Measurements from ENCODE around the gene C19orf38.
"Not testable (repeated sequence)": the region's sequence is repeated elsewhere in the genome, so short reads cannot be mapped to it uniquely, and the experiment has no call there.

Gene C19orf38

DNA sequence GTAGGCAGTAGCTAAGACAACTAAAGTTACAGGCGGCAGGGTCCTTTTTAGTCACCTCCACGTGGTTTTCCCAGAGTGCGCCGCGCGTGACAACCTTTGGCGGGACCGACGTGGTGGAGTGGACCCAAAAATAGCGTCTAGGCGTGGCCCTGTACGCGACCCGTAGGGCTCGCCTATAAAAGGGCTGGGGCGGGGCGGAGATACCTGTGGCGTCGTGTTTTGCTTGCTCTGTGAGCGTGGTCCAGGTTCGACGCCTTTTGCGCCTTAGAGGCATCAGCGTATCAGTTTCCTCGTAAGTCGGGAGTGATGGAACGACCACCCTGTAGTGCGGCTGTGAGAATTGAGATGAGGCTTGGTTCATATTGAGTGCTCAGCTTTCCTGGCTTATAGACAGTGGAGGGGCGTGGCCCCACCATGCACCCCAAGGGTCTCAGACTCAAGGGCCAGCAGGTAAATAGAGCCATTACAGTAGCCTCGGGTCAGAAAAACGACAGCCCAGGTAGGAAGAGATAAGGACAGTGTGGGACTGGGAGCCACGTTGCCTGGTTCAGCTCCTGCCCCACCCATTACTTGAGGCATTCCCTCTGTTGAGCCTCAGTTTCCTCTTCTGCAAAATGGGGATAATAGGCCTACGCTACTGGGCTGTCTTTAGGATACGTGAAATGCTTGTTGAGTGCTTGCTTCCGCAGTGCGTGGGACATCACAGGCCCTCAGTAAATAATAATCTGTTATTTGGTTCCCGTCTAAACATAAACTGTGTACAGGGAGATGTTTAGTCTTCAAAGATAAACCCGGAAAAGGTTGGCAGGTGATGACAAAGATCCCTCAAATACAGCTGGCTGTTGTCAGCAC, 11.5 kb upstream of the C19orf38 start:
- Histone ChIP-seq H3K4me1 (ENCODE audit: control insufficient read depth, low read depth, low read length) (no peaks in the 10 kb centered on the region), H3K36me3 (ENCODE audit: control insufficient read depth, low read depth, low read length) (peaks cover 16% of the 10 kb centered on the region), H3K9me3 (ENCODE audit: control insufficient read depth, low read depth, low read length) (no peaks in the 10 kb centered on the region), H3K27ac (ENCODE audit: low read length) (peak overlapping the region; percentile 85), H3K4me3 (ENCODE audit: low read length) (peak overlapping the region; percentile 85), H3K9ac (ENCODE audit: low read length) (peak overlapping the region; percentile 92), H3K27me3 (ENCODE audit: control insufficient read depth, insufficient read depth, low read length) (peaks cover 4% of the 10 kb centered on the region)

DNA sequence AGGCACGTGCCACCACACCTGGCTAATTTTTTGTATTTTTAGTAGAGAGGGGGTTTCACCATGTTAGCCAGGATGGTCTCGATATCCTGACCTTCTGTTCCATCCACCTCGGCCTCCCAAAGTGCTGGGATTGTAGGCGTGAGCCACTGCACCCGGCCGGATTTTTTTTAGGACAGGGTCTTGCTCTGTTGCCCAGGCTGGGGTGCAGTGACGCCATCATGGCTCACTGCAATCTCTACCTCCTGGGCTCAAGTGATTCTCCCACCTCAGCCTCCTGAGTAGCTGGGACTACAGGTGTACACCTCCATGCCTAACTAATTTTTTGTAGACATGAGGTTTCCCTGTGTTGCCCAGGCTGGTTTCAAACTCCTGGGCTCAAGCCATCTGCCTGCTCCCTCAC, 10.6 kb upstream of the C19orf38 start:
- peaks cover 11% of the 10 kb centered on the region for H3K36me3 ChIP-seq (ENCODE audit: control insufficient read depth, low read depth, low read length)
- H3K9ac ChIP-seq (ENCODE audit: low read length); H3K9me3 ChIP-seq (ENCODE audit: control insufficient read depth, low read depth, low read length); H3K27ac ChIP-seq (ENCODE audit: low read length); H3K4me1 ChIP-seq (ENCODE audit: control insufficient read depth, low read depth, low read length); H3K4me3 ChIP-seq (ENCODE audit: low read length); H3K27me3 ChIP-seq (ENCODE audit: control insufficient read depth, insufficient read depth, low read length): not testable (repeated sequence)

DNA sequence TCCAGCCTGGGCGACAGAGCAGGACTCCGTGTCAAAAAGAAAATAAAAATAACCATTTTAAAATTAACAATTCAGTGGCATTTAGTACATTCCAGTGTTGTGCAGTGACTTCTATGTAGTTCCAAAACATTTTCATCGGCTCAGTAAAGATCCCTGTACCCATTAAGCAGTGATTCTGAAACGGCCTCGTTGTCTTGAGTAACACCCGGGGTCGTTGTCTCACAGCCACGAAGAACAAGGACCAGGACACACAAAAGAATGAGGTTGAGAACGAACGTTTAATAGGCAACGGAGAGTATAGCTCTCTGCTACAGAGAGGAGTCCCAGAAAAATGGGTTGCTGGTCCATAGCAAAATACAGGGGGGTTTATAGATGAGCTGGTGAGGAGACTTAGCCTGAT, 9.8 kb upstream of the C19orf38 start:
- H3K9ac ChIP-seq (ENCODE audit: low read length), result no peak overlapping the region
- no peaks in the 10 kb centered on the region for H3K4me1 ChIP-seq (ENCODE audit: control insufficient read depth, low read depth, low read length)
- no peak overlapping the region for H3K27ac ChIP-seq (ENCODE audit: low read length)
- no peak overlapping the region for H3K4me3 ChIP-seq (ENCODE audit: low read length)
- no peaks in the 10 kb centered on the region for H3K9me3 ChIP-seq (ENCODE audit: control insufficient read depth, low read depth, low read length)
- peaks cover 4% of the 10 kb centered on the region for H3K36me3 ChIP-seq (ENCODE audit: control insufficient read depth, low read depth, low read length)
- H3K27me3 ChIP-seq (ENCODE audit: control insufficient read depth, insufficient read depth, low read length), result peaks cover 4% of the 10 kb centered on the region

DNA sequence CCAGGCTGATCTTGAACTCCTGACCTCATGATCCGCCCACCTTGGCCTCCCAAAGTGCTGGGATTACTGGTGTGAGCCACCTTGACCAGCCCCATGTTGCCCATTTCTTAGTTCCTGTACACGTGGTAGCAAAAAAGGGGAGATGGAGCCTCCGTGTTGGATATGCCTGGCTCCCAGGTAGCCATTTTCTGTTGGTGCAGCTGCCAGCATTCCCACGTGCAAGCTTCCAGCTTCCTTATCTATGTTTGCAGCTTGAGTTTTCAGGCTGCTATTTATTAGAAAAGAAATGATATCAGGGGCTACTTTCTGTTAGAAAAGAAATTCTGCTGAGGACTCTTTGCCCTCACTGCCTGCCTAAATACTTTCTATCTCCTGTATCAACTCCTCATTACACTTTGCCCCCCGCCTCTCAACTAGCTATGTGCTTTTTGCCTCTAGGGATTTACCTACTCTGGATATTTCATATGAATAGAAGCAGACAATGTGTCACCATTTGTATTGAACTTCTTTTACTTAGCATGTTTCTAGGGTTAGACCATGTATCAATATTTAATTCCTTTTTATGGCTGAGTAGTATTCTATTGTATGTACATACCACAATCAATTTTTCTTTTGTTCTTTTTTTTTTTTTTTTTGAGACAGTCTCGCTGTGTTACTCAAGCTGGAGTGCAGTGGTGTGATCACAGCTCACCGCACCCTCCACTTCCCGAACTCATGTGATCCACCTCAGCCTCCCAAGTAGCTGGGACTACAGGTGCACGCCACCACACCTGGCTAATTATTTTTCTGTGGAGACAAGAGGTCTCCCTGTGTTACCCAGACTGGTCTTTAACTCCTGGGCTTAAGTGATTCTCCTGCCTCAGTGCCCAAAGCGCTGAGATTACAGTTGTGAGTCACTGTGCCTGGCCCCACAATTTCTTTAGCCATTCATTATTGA, 8.8 kb upstream of the C19orf38 start:
- no peaks in the 10 kb centered on the region for H3K4me1 ChIP-seq (ENCODE audit: control insufficient read depth, low read depth, low read length)
- H3K27me3 ChIP-seq (ENCODE audit: control insufficient read depth, insufficient read depth, low read length), result peaks cover 4% of the 10 kb centered on the region
- no peaks in the 10 kb centered on the region for H3K9me3 ChIP-seq (ENCODE audit: control insufficient read depth, low read depth, low read length)
- H3K4me3 ChIP-seq (ENCODE audit: low read length), result no peak overlapping the region
- no peak overlapping the region for H3K9ac ChIP-seq (ENCODE audit: low read length)
- no peak overlapping the region for H3K27ac ChIP-seq (ENCODE audit: low read length)
- no peaks in the 10 kb centered on the region for H3K36me3 ChIP-seq (ENCODE audit: control insufficient read depth, low read depth, low read length)

DNA sequence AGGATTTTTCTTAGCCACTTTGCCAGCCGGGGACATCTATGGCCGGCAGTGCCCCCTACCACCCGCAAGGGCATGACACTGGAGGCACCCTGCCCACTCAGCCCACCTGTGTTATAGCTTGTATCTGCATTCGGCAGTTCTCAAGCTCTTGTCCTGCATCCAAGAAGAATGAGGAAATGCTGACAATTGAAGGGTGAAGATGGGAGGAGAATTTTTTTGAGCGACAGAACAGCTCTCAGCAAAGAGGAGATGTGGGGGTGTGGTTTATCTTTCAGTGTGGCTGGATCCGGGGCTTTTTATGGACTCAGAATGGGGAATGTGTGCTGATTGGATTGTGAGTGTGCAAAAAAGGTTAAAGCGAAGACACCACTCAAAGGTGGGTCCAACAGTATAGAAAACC, 5.4 kb upstream of the C19orf38 start:
- no peak overlapping the region for H3K27ac ChIP-seq (ENCODE audit: low read length)
- no peak overlapping the region for H3K9ac ChIP-seq (ENCODE audit: low read length)
- no peak overlapping the region for H3K4me3 ChIP-seq (ENCODE audit: low read length)
- H3K4me1 ChIP-seq (ENCODE audit: control insufficient read depth, low read depth, low read length), result no peaks in the 10 kb centered on the region
- no peaks in the 10 kb centered on the region for H3K9me3 ChIP-seq (ENCODE audit: control insufficient read depth, low read depth, low read length)
- H3K36me3 ChIP-seq (ENCODE audit: control insufficient read depth, low read depth, low read length), result no peaks in the 10 kb centered on the region
- no peaks in the 10 kb centered on the region for H3K27me3 ChIP-seq (ENCODE audit: control insufficient read depth, insufficient read depth, low read length)

DNA sequence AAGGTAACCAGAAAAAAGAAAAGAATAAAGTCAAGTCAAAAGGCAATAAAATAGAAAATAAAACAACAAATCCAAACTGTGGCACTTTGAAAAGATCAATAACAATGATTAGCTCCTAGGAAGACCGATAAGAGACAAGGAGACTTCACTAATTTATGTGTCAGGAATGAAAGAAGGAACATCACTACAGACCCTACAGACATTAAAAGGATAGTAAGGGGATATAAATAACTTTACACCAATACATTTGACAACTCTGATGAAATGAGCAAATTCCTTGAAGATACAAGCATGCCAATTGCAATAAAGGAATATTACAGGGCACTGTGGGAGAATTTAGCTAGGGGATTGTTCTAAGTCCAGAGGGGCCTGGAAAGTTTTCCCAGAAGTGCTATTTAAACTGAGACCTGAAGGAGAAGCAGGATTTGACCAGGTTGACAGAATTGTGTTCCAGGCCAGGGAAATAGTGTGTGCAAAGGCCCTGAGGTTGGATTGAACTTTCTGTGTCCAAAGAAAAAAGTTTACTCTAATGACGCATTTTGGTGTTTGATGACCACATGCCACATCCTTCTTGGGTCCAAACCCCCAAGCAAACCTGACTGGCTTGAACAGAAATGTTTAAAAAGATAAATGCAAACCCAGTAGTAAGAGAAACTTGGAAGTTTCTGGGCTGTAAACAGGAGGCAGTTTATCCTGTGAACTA, 1.6 kb upstream of the C19orf38 start:
- H3K36me3 ChIP-seq (ENCODE audit: control insufficient read depth, low read depth, low read length), result no peaks in the 10 kb centered on the region
- H3K9ac ChIP-seq (ENCODE audit: low read length), result no peak overlapping the region
- no peaks in the 10 kb centered on the region for H3K9me3 ChIP-seq (ENCODE audit: control insufficient read depth, low read depth, low read length)
- H3K4me3 ChIP-seq (ENCODE audit: low read length), result no peak overlapping the region
- no peaks in the 10 kb centered on the region for H3K4me1 ChIP-seq (ENCODE audit: control insufficient read depth, low read depth, low read length)
- no peak overlapping the region for H3K27ac ChIP-seq (ENCODE audit: low read length)
- no peaks in the 10 kb centered on the region for H3K27me3 ChIP-seq (ENCODE audit: control insufficient read depth, insufficient read depth, low read length)

DNA sequence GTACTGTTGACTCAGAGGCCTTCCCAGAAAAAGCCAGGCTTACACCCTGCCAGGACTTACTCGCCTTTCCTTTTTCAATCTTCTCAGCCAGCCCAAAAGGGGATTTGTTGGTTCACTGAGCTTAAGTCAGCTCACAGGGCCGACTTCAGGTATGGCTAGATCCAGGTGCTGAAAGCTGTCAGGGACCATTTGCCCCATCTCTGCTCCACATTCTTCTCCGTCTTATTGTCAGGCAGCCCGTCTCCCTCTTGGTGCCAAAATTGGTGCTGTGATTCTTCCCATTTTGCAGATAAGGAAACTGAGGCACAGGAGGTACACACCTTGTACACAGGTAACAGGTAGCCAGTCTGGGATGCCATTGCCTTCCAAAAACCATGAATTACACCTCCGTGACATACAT, 2.4 kb downstream of the C19orf38 start:
- Histone ChIP-seq H3K27me3 (ENCODE audit: control insufficient read depth, insufficient read depth, low read length) (no peaks in the 10 kb centered on the region), H3K9ac (ENCODE audit: low read length) (no peak overlapping the region), H3K4me1 (ENCODE audit: control insufficient read depth, low read depth, low read length) (no peaks in the 10 kb centered on the region), H3K27ac (ENCODE audit: low read length) (no peak overlapping the region), H3K36me3 (ENCODE audit: control insufficient read depth, low read depth, low read length) (no peaks in the 10 kb centered on the region), H3K9me3 (ENCODE audit: control insufficient read depth, low read depth, low read length) (no peaks in the 10 kb centered on the region), H3K4me3 (ENCODE audit: low read length) (no peak overlapping the region)

DNA sequence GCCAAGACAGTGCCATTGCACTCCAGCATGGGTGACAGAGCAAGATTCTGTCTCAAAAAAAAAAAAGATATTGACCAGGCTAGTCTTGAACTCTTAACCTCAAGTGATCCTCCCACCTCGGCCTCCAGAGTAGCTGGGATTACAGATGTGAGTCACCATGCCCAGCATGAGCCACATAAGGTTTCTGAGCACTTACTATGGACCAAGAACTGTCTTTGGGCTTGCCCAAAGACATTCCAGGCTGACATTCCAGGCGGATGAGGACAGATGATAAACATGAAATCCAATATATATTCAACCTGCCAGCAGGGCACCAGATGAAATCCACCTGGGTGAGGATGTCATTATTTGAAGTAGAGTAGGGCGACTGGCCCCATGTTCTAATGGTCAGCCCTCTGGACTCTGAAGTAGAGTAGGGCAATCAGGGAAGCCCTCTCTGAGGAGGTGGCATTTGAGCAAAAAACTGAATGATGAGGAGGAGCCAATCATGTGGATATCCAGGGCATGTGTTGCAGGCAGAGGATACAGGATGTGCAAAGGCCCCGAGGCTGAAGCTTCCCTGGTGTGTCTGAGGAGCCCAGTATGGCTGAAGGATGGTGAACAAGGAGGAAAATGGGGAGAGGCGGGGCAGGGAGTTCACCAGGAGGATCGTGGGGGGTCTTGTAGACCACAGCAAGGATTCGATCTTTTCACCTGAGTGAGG, 4.0 kb downstream of the C19orf38 start:
- Histone ChIP-seq H3K27me3 (ENCODE audit: control insufficient read depth, insufficient read depth, low read length) (no peaks in the 10 kb centered on the region), H3K4me1 (ENCODE audit: control insufficient read depth, low read depth, low read length) (no peaks in the 10 kb centered on the region), H3K36me3 (ENCODE audit: control insufficient read depth, low read depth, low read length) (no peaks in the 10 kb centered on the region), H3K9ac (ENCODE audit: low read length) (no peak overlapping the region), H3K4me3 (ENCODE audit: low read length) (no peak overlapping the region), H3K9me3 (ENCODE audit: control insufficient read depth, low read depth, low read length) (no peaks in the 10 kb centered on the region), H3K27ac (ENCODE audit: low read length) (no peak overlapping the region)

DNA sequence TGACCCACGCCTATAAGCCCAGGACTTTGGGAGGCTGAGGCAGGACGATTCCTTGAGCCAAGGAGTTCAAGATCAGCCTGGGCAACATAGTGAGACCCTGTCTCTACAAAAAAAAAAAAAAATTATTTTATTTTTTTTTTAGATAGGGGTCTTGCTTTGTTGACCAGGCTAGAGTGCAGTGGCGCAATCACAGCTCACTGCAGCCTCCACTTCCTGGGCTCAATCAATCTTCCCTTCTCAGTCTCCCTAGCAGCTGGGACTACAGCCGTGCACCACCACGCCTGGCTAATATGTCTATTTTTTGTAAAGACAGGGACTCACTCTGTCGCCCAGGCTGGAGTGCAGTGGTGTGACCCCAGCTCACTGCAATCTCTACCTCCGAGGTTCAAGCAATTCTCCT, 4.7 kb downstream of the C19orf38 start:
- Histone ChIP-seq H3K36me3 (ENCODE audit: control insufficient read depth, low read depth, low read length) (no peaks in the 10 kb centered on the region), H3K4me1 (ENCODE audit: control insufficient read depth, low read depth, low read length) (no peaks in the 10 kb centered on the region), H3K27me3 (ENCODE audit: control insufficient read depth, insufficient read depth, low read length) (no peaks in the 10 kb centered on the region), H3K4me3 (ENCODE audit: low read length) (no peak overlapping the region), H3K9me3 (ENCODE audit: control insufficient read depth, low read depth, low read length) (no peaks in the 10 kb centered on the region), H3K9ac (ENCODE audit: low read length) (no peak overlapping the region), H3K27ac (ENCODE audit: low read length) (no peak overlapping the region)

DNA sequence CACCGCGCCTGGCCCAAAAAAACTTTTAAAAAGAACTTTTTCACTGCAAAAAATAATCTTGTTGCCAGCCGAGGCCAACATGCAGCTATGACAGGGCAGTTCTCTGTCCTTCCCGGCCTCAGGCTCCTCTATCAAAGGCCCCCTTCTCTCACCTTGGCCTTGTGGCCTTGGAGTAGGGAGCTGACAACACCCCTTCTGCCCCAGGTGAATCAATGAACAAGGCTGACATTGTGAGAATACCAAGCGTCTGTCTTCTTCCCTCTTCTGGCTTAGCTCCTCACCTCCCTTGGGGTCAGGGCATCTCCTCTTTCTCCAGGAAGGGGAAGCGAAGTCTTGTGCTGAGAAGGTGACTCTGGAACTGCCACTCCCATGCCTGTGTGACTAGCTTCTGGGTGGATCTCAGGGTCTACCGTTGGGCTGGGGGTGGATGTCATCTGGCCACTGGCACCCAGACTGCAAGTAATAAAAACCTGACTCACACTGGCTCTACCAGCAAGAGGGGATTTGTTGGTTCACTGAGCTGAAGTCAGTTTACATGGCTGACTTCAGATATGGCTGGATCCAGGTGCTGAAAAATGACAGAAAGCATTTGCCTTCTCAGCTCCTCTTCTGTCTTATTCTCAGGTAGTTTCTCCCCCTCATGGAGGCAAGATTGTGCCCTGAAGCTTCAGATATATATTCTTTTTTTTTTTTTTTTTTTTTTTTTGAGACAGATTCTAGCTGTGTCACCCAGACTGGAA, 6.3 kb downstream of the C19orf38 start:
- no peak overlapping the region for H3K4me3 ChIP-seq (ENCODE audit: low read length)
- H3K27me3 ChIP-seq (ENCODE audit: control insufficient read depth, insufficient read depth, low read length), result no peaks in the 10 kb centered on the region
- no peak overlapping the region for H3K27ac ChIP-seq (ENCODE audit: low read length)

More for the DNA sequence above, 6.3 kb downstream of the C19orf38 start:
- Histone ChIP-seq H3K9ac (ENCODE audit: low read length) (no peak overlapping the region), H3K36me3 (ENCODE audit: control insufficient read depth, low read depth, low read length) (no peaks in the 10 kb centered on the region), H3K9me3 (ENCODE audit: control insufficient read depth, low read depth, low read length) (no peaks in the 10 kb centered on the region), H3K4me1 (ENCODE audit: control insufficient read depth, low read depth, low read length) (no peaks in the 10 kb centered on the region)
